NK-92 (cell line): ENCODE data around the gene FAM222B.
"Not testable (repeated sequence)": the region's sequence is repeated elsewhere in the genome, so short reads cannot be mapped to it uniquely, and the experiment has no call there.

Source experiments
- DNase-seq: peaks from one replicate; lab custom pipeline; 2025; ENCODE audit not compliant: unreplicated experiment; lab: John Stamatoyannopoulos, UW

FAM222B gene, protein sequence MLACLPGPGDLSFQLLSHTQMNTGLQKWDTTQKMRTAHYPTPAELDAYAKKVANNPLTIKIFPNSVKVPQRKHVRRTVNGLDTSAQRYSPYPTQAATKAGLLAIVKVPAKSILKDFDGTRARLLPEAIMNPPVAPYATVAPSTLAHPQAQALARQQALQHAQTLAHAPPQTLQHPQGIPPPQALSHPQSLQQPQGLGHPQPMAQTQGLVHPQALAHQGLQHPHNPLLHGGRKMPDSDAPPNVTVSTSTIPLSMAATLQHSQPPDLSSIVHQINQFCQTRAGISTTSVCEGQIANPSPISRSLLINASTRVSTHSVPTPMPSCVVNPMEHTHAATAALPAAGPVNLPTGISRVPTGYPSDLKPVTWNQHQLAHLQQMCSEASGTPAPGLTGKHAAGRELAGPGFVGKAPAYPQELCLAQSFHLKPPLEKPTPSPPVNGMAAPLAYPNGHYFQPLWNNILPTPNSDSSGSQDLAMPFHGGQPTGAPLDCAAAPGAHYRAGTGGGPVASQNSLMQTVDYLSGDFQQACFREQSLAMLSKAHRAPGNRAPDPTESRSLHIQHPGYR

DNA sequence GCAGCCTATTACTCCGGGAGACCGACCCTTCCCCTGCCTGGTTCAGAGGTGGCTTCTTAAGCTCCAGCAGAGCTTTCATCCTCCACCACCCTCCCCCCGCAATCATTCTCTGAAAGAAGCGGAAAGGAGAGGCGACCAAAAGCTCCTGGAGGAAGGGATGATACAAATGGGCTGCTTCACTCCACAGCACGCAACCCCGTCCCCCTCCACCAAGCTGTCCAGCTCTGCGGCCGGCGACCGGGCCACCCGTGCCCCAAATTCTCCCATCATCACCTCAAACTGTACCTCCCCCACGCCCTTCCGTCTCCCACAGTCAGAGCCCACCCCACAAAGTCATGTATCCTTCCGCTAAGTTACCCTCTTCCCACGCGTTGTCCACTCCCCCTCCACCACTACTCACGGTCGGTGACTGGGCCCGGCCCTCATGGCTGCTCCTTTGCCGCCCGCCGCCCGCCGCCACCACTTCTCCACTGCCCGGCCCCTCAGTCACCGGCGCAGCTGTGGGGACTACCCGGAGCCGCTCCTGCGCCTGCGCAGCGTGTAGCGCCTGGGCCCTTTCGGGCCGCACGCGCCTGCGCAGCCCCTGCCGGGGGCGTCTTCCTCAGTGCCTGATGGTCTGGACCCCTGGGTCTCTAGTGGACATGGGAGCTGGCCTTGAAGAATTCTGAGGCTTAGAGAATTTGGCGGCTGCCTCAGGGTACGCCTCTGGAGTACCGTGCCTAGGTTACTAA, at the start of gene FAM222B:
FAM222B (minus strand) TSS at position 509 of the 731 bp plus-strand sequence. CDS start 76,123 bp downstream, outside the sequence.
- DNase-seq: no peak

DNA sequence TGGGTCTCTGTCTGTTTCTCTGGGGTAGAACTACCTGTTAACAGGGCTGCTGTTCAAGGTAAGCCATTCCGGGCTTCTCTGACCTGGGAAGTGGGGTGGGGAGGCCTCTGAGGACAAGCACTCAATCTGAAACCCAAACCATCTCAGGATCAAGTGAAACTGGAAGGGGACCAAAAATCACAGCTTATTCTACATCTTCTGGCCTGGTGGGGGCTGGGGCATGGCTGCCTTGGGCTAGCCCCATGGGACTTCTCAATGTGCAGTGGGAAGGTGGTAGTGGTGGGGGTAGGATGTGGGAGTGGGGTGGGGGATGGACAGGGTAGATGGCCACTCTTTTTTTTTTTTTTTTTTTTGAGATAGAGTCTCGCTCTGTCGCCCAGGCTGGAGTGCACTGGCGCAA, 49.4 kb upstream of the FAM222B start:
- DNase-seq: no peak

DNA sequence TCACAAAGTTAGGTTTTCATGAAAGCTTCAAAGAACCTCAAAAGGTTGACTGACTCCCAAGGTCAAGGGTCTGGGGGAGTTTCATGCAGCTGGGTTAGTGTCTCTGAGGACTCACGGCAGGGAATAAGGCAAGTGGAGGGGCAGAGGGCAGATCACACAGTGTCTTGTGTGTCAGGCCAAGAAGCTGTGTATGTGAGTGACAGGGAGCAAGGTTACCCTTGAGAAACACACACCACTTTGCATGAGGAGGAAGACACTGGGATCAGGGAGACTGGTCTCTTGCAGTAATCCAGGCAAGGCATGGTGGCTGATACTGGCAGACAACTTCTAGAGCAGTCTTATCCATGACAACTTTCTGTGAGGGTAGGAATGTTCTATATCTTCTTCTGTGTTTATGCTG, 48.6 kb upstream of the FAM222B start:
- DNase-seq: no peak

DNA sequence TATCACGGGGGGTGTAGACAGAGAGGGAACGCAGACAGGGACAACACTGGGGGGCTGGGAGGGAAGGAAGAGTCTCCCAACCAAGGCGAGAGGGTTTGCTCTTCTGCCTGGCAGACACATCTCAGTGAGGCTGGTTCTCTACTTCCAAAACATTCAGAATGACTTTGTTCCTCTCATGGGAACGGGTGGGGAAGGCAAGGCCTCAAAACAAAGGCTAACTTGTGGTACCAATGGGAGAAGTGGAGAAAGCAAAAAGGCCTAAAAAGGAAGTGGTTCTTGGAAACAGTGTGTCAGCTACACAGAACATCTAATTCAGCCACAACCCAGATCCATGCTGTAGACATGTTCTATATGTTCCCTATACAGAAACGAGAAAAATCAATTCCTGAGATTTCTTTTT, 47.4 kb upstream of the FAM222B start:
- no peak for DNase-seq

DNA sequence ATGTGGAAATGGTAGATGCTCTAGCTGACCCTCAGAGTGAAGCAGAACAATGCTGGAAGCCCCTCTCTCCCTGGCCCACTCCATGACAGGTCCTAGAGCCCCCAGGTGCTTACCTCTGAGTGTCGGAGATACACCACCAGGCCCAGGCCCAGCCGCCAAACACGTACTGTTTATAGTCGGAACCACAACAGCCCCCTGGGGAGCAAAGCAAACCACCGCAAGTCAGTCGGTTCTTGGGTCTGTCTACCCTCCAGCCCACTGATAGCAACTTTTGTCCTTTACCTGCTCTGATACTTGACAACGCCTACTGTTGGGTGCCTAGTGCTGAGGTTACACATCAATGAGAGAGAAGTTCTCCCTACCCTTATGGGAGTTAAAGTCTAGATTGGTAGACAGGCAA, 46.2 kb upstream of the FAM222B start:
- no peak for DNase-seq

DNA sequence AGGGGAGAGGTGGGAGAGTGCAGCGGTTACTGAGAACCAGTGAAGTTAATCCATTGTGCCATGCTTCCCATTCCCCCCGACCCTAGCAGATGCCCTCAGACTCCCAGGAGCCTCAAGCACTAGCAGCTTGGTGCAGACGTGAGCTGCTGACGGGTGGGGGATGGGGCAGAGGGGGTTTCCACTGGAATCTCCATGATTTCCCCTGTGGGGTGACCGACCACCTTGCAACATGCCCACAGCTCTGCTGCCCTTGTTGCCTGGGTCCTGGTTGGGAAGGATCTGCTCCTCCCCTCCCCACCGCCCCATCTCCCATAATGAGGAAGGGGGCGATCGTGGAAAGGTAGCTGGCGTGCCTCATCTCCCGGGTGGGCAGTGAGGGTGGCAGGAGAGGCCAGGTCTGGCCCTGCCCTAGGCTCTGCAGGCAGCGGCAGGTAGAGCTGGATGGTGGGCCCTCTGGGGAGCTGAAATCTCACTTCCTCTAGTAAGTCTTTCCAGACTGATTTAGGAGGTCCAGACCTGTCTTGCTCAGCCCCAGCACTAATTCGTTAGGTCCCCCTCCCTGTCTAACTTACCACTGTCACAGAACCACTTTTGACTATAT, 45.4 kb upstream of the FAM222B start:
- DNase-seq: no peak

DNA sequence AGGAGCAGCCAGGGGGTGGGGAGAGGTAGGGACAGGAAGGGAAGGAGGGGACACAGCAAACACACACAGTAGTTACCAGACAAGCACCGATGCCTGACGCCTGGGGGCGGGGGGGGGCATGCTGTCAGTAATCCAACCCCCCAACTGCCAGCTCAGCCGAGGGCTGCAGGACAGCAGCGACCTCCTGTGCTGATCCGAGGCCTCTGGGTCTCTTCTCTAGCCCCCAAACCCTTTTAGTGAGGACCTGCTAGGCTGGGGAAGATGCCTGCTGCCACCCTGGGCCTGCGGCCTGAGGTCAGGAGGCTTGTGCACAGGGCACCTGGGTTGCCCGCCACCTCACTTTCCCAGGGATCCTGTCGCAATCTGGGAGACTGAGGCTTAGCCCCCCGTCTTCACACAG, 43.4 kb upstream of the FAM222B start:
- DNase-seq: no peak

DNA sequence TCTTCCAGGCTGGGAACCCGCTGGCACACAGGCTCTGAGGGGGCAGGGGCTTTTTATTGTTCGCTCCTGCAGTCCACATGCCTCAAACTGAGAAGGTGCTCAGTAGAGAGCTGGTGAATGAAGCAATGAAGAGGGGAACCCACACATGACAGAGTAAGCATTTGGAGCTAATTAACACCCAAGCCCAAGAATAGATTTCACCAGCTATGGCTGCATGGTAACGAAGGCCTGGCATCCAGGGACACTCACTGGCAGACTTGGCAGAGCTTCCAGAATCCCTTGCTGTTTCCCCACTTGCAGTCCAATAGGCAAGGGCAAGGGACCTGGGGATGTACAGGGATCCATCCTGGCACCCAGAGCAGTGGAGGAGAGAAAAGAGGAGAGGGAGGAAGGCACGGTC, 42.8 kb upstream of the FAM222B start:
- DNase-seq: no peak

DNA sequence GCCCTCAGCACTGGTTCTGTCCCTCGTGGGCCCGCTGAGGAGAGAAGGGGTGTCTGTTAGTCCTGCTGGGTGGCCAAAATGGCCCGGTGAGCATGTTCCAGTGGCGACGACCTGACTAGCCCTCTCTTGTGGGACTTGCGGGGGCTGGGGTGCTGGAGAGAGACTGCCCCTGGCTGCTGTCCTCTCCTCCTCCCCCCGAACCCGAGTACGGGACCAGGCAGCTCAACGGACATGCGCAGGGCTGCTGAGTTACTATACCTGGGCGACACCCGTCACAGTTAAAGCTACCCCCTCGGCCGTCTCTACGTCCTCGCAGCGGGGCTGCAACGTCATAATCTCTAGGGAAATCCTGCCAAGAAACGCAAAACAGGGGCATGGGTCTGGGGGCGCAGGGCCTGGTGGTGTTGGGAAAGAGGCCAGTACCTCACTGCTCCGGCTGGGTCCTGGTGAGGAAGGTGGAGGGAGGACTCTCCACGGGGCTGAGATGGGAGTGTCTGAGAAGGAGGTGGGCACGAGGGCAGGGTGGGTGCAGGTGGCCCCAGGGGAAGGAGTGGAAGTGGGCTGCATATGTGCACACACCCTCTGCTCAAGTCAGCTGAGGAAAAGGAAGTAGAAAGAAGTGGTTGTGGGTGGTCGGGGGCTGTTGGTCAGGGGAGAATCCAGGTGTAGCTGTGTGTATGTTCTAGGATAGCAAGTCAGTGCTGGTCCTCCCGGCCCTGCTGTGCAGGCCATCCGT, 41.5 kb upstream of the FAM222B start:
- no peak for DNase-seq

DNA sequence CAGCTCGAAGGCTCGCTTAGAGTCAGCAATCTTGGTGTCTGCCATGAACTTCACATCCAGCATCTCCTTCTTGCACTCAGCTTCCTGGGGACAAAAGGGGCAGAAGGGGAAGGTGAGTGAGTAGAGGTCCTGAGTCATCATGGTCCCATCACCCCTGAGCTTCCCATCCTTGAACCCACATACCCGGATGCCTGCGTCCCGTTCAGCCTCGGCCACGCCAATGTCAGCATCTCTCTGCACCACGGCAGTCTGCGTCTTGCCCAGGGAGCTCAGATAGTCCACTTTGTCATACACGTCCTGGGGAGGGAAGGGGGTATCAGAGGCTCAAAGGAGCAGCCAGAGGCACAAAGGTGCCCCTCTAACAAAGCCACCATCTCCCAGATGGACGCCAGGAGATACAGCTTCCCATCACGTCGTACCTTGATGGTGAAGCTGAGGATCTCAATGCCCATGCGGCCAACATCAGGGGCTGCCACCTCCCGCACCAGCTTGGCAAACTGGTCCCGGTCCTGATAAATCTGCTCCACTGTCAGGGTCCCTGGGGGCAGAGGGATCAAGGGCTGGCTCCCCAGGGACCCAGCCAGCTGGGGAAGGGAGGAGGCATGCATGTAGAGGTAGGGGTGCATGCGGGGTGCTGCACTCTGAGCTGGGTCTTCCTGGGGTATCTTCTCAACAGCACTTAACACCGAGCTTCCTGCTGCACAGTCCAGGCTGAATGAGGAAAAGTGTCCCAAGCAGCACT, 39.7 kb upstream of the FAM222B start:
- DNase-seq: no peak

DNA sequence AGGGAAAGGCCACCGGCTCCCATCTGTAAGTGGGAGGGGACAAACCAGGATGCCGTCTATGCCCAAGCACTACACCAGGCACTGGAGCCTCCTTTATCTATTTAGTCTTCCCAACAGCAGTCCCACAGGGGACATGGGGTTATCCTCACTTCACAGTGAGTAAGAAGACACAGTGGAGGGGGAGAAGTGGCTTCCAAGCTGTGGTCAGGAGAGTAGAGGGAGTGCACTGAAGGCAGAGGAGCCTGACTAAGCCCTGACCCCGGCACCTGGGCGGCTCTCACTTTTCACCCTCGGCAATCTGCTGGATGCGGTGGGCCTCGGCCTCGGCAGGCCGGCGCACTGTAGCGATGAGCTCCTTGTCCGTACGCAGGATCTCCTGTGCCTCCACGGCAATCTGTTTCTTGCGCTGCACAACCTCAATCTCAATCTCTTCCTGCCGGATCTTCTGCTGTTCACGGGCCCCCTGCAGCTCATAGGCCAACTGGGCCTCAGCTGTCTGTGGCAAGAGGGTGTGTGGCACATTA, 39.0 kb upstream of the FAM222B start:
- no peak for DNase-seq

DNA sequence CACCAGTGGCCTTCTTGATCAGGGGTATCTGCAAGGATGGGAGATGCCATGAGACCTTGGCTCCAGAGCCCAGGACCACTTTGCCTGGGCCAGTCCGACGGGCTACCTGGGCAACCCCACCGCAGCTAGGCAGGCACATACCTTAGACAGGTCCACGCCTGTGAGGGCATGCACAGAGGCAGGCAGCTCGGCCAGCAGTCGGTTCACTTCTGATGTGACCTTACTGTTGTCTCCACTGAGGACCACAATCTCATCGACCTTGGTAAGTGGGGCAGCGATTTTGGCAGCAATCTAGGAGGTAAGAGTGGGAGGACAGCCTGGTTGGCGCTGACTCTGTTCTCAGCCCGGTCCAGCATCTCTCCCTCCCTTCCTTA, 38.0 kb upstream of the FAM222B start:
- no peak for DNase-seq

DNA sequence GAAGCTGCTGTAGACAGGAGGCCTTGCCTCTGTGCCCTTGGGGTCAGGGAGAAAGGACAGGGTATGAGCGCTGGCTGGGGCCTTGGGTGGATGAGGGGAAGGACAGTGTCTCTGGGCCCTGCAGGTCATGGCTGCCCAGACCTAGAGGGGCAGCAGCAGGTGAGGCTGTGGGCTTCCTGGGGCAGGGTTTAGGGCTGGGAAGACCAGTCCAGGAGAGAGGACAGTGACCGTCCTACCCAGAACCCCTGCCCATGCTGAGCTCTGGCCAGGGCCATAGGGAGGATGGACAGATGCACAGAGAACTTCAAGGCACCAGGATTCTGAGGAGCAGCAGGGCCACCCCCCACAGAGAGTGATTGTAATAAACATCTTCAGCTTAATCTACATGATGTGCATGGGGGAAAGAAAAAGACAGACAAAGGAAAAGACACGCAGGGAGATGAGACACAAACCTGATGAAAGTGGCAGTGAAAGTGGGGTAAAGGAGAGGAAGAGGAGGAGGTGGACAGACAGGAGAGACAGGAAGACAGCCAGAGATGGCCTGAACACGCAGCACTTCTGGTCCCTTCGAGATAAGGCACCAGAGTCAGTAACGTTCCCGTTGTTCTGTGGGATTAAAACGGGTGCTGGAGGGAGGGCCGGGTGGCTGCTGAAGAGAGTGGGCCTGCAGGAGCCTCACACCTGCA, 37.4 kb upstream of the FAM222B start:
- DNase-seq: no peak

DNA sequence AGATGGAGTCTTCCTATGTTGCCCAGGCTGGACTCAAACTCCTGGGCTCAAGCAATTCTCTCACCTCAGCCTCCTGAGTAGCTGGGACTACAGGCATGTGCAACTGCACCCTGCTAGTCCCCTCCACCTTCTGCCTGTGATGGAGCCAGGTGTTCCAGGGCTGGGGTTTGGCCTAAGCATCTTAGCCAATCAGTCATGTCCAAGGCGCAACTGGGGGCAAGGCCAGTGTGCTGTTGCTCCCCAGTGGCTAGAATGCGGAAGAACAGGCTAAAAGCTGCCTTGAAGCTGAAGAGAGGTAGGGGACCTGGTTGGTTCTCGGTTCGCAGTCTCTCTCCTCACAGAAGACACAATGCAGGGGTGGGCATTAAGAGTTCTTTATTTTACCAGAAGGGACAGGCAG, 36.4 kb upstream of the FAM222B start:
- DNase-seq: no peak

DNA sequence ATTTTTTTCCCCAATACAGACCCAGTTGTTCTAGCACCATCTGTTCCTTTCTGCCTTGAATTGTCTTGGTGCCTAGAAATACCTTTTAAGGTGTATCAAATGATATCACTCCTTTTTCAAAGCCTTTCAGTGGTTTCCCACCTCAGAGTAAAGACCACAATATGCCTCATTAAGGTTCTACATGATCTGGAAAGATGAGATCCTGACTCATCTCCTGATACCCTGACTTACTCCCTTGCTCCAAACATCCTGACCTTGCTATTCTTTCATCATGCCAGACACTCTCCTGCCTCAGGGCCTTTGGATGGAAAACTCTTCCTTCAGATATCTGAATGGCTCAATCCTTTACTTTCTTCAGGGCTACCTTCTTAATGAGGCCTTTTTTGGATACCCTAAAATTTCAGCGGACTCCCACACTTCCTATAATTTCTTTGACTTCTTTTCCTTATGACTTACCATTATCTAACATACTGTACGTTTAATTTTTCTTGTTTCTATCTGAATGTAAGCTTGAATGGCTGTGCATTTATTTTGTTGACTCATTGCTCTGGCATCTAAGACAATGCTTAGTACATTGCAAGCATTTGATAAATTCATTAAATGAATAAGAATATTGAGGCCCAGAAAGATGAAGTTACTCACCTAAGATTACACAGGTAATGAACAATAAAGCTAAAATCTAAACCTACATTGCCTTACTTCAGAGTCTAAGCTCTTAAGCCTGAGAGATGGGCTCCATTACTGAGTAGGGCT, 35.7 kb upstream of the FAM222B start:
- no peak for DNase-seq

DNA sequence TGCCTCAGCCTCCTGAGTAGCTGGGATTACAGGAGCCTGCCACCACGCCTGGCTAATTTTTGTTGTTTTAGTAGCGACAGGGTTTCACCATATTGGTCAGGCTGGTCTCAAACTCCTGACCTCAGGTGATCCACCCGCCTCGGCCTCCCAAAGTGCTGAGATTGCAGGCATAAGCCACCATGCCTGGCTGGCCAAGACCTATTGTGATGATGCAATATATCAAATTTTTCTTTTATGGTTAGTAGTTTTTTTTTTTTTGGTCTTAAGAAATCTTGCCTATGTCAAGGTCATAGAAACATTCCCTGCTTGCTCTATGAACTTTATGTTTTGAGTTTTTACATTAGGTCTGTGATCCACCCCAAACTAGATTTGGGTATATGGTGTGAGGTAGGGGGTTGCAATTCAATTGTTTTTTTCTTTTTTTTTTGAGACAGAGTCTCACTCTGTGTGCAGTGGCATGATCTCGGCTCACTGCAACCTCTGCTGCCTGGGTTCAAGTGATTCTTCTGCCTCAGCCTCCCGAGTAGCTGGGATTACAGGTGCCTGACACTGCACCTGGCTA, 34.6 kb upstream of the FAM222B start:
- DNase-seq: not testable (repeated sequence)

DNA sequence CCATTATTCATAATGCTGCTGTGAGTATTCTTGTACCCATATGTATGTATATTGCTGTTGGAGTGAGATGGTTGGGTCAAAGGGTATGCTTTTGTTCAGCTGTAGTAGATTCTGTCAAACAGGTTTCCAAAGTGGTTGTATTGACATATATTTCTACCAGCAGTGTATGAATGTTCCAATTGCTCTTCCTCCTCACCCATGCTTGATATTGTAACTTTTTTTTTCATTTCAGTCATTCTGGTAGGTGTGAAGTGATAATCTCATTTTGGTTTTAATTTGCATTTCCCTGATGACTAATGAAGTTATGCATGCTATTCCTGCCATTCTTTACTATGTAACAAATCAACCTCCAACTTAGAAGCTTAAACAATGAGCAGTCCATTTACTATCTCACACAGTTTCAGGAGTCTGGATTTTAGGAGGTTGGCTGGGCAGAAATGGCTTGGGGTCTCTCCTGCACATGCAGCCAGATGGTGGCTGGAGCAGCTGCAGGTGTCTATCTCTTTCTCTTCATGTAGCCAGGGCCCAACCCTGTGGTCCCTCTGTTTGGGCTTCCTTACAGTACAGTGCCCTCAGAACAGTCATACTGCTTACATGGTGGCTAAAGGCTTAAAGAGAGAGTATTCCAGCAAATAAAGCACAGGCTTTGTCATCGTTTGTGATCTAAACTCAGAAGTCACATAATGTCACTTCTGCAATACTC, 33.4 kb upstream of the FAM222B start:
- no peak for DNase-seq

DNA sequence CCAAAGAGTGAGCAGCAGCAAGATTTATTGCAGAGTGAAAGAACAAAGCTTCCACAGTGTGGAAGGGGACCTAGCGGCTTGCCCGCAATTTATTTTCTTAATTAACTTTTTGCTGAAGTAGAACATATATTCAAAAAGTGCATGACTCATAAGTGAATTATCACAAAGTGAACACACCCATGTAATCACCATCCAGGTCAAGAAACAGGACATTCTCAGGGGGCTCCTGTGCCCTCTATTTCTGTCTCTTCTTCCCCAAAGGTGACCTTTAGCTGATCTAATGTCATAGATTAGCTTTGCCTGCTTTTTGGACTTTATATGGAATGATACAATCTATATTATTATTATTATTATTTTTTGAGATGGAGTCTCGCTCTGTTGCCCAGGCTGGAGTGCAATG, 32.2 kb upstream of the FAM222B start:
- DNase-seq: no peak
